Measurements from ENCODE around the gene SNX5. TPM values are rescaled to one million over a fixed set of nuclear protein-coding genes. Genes with fewer than 3 reads are reported as not detected.

Gene SNX5
- total RNA-seq, 1 experiment from 2014 or later: 170 TPM

DNA sequence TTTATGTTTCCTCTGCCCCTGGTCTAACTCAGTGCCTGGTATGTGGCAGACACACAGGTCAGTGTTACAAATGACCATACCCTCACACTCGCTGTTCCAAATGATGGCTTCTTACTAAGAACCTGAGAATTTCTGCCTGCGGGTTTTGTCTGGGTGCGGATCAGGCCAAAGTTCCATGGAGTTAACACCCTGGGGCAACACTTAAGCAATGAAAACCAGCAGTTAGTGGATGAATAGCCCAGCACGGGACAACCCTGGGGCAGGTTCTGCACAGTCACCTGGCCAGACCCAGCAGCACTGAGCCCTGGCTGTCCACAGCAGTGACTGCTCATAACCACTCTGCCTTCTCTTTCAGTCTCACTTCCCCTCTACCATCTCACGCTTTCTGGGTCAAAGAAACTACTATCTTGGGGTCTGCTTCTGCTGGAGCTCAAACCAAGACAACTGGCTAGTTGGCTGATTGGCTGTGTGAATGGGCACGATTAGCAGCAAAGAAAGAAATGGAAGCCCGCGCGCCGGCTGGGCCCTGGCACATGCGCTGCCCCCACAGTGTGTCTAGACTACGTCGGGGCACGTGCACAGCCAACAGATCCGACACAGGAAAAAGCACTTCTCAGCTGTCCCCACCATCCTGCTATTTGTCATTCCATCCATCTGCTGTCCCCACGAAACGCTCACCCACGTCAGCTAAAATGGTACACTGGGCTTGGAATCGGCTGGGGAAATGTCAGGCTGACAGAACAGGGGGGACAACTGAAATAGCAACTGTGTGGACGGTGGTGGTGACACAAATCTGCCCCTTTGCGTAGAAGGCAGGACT is 36.8 kb upstream of the SNX5 start:
- H3K27ac Mint-ChIP-seq (ENCODE audit: low read depth, unreplicated experiment): no peak overlapping the region
- H3K36me3 Mint-ChIP-seq (ENCODE audit: insufficient read depth, unreplicated experiment): no peaks in the 10 kb centered on the region
- no peak for TF ChIP-seq CTCF (IDR thresholded peaks at IDR 0.05; ENCODE audit: unreplicated experiment)
- intact Hi-C loops (cut with micrococcal nuclease): no loop called here
- H3K4me1 Mint-ChIP-seq (ENCODE audit: insufficient read depth, unreplicated experiment): peaks cover 13% of the 10 kb centered on the region
- BruUV-seq (replicated peaks): no TSS peak
- no peak overlapping the region for H3K4me3 Mint-ChIP-seq (ENCODE audit: unreplicated experiment)
- DNase-seq (ENCODE audit: unreplicated experiment): no peak
- CTCF ChIA-PET: interaction anchor here (1.5 to 1.7 kb wide), 2 partner anchors 9 to 11 kb away, joined by 3 to 5 read pairs; no protein-coding TSS in a partner anchor
- H3K27me3 Mint-ChIP-seq (ENCODE audit: insufficient read depth, unreplicated experiment): no peaks in the 10 kb centered on the region
- POLR2A ChIA-PET: interaction anchor here (0.6 kb wide), 1 partner anchor 353 kb away, joined by 3 read pairs; no protein-coding TSS in a partner anchor
- no peaks in the 10 kb centered on the region for H3K9me3 Mint-ChIP-seq (ENCODE audit: unreplicated experiment)

- CTCF ChIA-PET: interaction anchor here (0.6 to 1.7 kb wide), 5 partner anchors 8 to 1201 kb away, joined by 3 to 5 read pairs (median 3); partner anchors contain the start of gene RRBP1
- H3K4me3 Mint-ChIP-seq (ENCODE audit: unreplicated experiment): no peak overlapping the region
- H3K9me3 Mint-ChIP-seq (ENCODE audit: unreplicated experiment): no peaks in the 10 kb centered on the region
- no peaks in the 10 kb centered on the region for H3K27me3 Mint-ChIP-seq (ENCODE audit: insufficient read depth, unreplicated experiment)
- no peaks in the 10 kb centered on the region for H3K36me3 Mint-ChIP-seq (ENCODE audit: insufficient read depth, unreplicated experiment)
- intact Hi-C loops (cut with micrococcal nuclease): no loop called here
- POLR2A ChIA-PET: interaction anchor here (0.6 to 1.1 kb wide), 2 partner anchors 37 to 77 kb away, joined by 3 read pairs; no protein-coding TSS in a partner anchor
- H3K27ac Mint-ChIP-seq (ENCODE audit: low read depth, unreplicated experiment): no peak overlapping the region
- DNase-seq (ENCODE audit: unreplicated experiment): no peak
- no TSS peak for BruUV-seq (replicated peaks)
- peaks cover 13% of the 10 kb centered on the region for H3K4me1 Mint-ChIP-seq (ENCODE audit: insufficient read depth, unreplicated experiment)
- no peak for TF ChIP-seq CTCF (IDR thresholded peaks at IDR 0.05; ENCODE audit: unreplicated experiment)
Observed at GRCh38 chr20:18004384-18005031, 35.9 kb upstream of the SNX5 start.

DNA sequence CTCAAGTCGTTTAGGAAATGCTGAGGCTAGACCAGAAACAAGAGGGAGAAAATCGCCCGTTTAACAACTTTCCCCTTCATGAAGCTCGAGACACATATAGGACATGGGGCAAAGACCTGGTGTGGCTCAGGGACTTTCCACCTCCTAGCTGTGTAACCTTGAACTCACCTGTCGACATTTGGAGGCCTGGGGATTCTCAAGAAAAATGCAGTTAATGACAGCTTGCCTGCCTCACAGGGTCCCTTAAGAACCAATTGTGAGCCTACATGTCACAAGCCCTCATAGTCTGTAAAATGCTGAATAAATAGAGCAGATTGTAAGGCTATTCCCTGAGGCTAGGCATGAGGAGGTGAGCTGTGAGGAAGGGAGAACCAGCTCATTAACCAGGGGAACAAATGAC is 35.3 kb upstream of the SNX5 start:
- DNase-seq (ENCODE audit: unreplicated experiment): no peak
- H3K4me1 Mint-ChIP-seq (ENCODE audit: insufficient read depth, unreplicated experiment): peaks cover 13% of the 10 kb centered on the region
- no peaks in the 10 kb centered on the region for H3K36me3 Mint-ChIP-seq (ENCODE audit: insufficient read depth, unreplicated experiment)
- no peak overlapping the region for H3K4me3 Mint-ChIP-seq (ENCODE audit: unreplicated experiment)
- H3K27me3 Mint-ChIP-seq (ENCODE audit: insufficient read depth, unreplicated experiment): no peaks in the 10 kb centered on the region
- intact Hi-C loops (cut with micrococcal nuclease): no loop called here
- no TSS peak for BruUV-seq (replicated peaks)
- ChIA-PET POLR2A (interaction anchor here (1.1 kb wide), 1 partner anchor 37 kb away, joined by 3 read pairs; no protein-coding TSS in a partner anchor), CTCF (interaction anchor here (0.6 to 1.5 kb wide), 4 partner anchors 9 to 1200 kb away, joined by 3 to 4 read pairs (median 3); partner anchors contain the start of gene RRBP1)
- TF ChIP-seq CTCF (IDR thresholded peaks at IDR 0.05; ENCODE audit: unreplicated experiment): no peak
- H3K9me3 Mint-ChIP-seq (ENCODE audit: unreplicated experiment): no peaks in the 10 kb centered on the region
- H3K27ac Mint-ChIP-seq (ENCODE audit: low read depth, unreplicated experiment): no peak overlapping the region

All from MCF 10A (cell line).